Fibroblast of skin of left quadriceps (primary cell): ENCODE results near the gene STAM.

Experiments used
- DNase-seq, 2 experiments: peaks; one replicate each; pipeline ENCODE4 v3.0.0-alpha.2; 2013; ENCODE audit warnings: low read depth in 2 of 2

STAM gene

DNA sequence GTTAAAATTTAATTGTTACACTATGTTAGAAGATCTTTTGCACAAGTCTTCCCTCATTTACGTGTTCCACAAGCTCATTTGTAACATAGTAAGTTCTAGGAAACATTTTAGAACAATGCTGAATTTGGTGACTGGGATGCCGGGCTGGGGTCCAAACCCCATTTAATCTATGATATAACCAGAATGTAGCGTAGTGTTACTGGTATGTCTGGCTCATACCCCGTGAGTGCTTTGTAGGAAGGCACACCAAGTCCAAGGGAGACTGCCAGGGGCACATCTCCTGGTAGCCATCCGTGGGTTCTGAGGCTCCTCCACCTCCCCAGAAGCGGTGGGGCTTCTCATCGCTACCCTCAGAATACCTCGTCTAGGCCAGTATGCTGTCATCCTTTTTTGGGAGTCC lies 86.7 kb downstream of the STAM start:
- DNase-seq = no peak

DNA sequence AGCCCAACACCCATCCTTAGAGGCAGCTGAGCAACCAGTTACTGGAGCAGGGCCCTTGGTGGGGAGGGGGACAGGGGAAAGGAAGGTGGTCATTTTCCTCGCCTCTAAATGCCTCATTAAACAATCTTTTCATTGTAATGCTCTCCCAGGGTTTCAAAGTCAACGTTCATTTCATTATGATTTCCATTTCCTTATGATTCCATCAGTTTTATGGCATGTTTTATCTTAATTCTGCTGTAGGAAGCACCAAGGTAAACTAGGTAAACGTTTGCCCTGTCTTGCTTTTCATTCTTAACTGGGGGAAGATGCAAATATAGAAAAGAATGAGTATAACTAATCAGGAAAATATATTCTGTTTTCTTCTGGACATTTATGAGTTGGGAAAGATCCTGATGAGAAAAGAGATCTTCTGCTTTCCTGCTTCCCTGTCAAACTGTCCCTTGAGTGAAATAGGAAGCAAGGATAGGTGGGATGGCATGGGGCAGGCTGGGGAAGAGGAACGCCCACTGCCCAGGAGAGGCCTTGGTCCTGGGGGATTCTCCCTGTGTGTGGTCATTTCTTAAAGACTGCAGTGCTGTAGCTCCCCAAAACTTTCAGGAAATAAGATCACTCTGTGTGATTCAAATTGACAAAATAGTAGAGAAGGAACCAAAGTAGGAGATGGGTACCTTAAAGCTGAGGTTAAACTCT lies 87.5 kb downstream of the STAM start:
- DNase-seq = no peak

DNA sequence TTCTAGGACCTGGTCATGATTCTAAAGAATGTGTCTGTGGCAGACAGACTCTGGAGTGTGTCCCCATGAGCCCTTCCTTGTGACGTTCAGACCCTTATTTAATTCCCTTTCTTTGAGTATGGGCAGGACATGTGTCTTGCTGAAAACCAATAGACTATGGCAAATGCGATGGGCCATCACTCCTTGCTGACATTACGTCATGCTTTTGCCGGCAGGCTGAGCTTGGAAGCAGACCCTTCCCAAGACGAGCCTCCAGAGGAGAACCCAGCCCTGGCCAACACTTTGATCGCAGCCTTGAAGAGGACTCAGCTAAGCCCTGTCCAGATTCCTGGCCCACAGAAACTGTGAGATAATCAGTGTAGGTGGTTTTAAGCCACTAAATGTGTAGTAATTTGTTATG lies 89.7 kb downstream of the STAM start:
- DNase-seq = no peak

DNA sequence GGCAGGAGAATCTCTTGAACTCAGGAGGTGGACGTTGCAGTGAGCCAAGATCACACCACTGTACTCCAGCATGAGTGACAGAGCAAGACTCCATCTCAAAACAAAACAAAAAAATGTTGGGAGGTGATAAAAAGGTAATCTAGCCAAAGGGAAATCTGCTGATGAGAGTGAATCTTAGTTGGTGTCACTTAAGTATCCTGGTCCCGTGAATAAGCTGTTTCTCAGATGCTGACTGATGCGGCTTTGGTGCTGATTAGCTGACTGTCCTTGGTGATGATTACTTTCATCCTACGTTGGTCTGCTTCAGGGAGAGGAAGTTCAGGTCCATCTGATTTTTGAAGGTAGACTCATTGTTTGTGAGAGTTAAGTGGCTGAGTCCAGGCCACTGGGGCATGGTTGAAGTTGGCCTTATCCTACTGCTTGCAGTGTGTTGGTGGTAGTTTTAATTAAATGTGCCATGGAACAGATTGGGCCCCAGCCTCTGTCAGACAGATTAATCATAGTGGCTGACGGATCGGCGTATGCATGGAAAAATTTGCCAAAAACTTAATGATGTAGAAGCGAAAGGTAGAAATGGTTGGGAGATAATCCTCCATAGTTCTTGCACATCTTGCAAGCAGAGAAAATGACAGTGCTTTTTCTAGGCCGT lies 90.6 kb downstream of the STAM start:
- no peak for DNase-seq

DNA sequence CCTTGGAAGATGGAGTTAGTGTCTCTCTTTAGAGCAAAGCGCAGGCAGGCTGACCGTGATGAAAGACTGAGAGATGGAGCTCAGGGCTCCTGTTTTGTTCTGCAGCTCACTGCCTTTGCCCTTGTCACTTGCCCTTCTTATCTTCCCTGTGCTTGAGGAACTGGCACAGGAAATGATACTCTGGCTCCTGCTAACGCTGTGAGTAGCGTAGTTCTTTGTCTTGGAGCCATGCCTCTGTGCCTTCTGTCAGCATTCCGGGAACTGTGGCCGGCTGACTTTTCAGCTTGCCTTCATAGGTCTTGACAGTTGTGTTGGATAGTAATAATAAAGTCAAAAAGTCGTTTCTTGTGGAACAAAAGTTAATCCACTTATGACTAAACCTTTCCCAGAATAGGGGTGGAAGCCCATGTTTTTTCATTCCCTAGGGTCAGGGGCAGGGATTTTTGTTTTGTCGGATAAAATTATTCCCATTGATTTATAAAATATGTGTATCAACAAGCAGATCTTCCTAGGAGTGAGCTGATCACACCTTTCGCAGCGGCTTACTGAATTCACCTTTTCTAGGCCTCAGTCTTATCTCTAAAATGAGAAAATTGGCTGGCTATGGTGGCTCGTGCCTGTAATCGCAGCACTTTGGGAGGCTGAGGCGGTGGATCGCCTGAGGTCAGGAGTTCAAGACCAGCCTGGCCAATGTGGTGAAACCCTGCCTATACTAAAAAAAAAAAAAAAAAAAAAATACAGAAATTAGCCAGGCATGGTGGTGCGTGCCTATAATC lies 91.4 kb downstream of the STAM start:
- no peak for DNase-seq

DNA sequence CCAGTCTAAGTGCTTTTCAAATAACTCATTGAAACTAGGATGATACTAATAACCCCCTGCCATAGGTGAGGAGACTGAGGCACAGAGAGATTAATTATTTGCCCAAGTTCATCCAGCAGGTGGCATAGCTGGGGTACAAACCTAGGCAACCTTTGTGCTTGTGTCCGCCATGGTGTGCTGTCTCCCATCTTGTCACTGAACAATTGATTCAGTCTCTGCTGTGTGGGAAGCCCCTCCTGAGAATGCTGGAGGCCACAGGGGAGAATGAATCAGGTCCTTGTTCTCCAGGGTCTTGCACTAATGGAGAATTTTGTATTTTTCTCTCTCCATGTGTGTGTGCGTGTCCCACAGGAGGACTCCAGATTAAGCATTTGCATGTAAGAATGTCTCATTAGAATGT lies 92.3 kb downstream of the STAM start:
- no peak for DNase-seq

DNA sequence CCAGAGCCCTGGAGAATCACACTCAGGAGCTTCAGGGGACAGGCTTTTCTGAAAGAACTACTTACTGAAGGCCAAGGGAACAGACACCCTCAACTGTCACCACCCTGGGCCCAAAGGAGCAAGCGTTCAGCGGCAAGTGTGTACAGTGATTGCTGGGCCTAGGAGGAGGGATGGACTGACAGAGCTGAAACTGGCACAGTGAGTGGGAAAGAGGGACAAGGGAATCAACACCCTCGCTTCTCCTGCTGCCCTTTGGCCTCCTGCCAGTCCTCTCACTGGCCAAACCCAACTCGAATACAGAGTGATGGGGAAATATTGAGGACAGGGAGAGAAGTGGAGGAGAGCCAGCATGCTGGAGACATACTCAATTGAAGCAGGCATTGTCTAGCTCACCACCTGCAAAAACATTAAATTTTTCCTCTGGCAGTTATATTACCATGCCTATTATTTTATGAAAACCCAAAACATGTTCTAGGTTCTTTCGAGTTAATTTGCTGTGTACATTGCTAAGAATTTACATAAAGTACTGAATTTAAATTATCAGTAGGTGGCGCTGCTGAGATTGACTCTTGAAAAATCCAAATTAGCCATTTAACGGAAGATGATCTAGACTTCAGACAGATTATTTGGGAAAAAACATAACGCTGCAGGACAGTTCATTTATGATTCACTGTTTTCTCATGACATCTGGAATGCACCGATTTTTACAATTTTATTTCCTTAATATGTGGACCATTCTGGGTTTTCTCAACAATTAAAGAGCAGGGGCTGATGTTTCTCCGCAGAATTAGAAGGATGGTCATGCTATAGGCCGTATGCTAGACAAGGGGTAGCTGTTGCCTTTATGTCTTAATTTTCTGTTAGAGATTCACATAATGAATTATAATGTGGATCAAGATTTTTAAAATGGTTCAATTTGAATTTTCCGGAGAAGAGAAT lies 93.3 kb downstream of the STAM start:
- peak; percentile 16 to 20 for DNase-seq

DNA sequence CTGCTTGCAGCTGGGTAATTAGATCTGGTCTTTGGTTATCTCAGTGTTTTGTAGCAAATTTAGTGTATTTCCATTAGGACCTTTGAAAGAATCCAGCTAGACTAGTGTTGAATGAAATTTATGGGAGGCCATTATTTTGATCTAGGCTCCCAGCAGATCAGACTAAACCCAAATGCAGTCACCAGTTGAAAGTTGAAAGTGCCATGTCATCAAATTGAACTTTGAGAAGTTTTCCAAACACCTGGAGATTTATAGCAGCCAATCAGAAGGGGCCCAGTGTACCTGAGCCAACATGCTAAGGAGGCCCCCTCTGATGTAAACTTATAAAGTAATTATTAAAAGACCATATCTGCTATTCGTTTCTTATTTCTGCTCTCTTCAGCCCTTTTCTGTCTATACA lies 96.7 kb downstream of the STAM start:
- no peak for DNase-seq

DNA sequence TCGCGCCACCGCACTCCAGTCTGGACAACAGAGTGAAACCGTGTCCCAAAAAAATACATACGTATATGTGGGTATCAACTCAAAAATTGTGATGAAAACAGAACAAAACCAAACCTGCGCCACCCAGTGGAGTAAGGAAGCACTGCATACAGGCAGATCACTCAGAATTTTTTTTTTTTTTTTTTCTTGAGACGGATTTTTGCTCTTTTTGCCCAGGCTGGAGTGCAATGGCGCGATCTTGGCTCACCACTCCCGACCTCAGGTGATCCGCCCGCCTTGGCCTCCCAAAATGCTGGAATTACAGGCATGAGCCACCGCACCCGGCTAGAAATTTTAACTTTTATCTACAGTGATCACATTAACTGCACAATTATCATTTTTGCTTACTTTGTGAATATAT lies 99.0 kb downstream of the STAM start:
- peak in 1 of 2 experiments; percentile 18 for DNase-seq

DNA sequence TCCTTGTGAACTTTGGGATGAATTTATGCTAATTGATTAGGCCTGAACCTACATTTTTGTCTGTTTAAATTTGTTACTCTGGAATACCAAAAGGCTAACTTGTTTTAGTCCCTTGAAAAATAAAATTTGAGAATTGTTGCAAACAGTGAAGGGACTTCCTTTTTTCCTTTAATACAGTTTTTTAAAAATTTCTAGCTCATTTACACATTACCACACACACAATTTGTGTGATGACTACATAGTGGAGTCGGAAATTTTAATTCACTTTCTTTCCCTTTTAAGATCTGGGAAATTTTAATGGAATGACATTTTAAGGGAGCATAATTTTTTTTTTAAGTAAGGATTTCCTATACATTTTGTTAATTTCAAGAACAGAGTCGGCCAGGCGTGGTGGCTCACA lies 99.5 kb downstream of the STAM start:
- no peak for DNase-seq

DNA sequence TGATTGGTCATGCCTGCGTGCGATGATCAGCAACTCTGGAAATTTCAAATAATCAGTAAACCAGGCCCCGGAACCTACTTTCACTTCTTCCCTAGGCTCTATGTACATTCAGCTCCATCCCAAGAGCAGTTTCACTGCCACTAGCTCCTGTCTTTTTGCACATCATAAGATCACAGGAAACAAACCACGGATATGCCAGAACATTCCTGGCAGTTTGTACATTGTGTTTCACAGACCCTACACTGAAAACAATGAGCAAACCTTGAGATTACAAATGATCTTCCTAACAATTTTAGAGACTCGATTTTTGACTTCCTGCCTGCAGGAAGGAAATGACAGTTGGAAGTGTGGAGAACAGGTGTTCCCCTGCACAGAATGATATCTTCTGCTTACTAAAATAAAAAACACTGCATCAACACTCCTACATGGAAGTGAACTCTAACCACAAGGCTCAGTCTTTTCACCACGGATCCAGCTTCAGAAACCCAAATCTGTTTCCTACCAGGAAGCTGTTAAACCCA lies 100.5 kb downstream of the STAM start:
- no peak for DNase-seq

DNA sequence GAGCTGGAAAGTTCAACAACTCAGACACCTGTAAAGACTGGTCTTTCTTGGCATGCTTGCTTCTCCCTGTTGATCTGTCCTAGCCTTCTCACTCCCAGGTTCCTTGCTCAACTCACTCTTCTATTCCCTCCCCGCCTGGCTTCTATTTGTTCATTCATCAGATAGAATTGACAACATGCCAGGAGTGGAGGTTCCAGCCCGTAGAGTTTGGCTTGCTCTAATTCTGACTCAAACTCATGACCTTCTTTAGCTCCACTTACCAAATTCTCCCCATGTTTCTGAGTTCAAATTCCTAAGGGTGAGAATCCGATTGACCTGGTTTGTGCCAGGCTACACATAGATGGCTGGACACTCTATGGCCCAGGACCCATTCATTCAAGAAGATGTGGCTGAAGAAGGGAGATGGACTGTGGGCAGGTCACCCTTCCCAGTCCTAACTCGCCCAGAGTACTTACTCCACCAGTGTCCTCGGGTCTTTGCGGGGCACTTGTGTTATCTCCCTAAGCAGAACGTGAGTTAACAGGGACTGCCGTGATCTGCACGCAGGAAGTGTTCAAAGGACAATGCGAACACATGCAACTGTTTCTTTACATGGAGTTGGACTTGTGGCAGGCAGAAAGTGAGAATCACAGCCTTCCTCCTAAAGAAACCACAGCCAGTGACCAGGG lies 104.1 kb downstream of the STAM start:
- DNase-seq = no peak

DNA sequence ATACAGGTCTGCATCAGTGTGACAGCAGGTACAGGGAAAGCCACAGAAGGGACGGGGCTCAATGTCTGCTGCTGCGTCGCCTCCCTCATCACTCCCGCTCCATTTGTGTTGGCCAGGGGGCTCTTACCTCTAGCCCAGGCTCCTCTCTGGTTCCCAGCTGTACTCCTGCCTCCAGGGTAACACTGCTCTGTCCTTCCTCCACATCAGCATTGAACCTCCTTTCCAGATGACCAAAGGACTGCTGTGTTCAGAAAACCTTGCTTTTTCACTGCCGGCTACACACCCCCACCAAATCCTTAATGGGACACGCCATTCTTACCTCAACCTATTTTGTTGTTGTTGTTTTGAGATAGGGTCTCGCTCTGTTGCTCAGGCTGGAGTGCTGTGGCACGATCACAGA lies 105.9 kb downstream of the STAM start:
- DNase-seq = no peak

DNA sequence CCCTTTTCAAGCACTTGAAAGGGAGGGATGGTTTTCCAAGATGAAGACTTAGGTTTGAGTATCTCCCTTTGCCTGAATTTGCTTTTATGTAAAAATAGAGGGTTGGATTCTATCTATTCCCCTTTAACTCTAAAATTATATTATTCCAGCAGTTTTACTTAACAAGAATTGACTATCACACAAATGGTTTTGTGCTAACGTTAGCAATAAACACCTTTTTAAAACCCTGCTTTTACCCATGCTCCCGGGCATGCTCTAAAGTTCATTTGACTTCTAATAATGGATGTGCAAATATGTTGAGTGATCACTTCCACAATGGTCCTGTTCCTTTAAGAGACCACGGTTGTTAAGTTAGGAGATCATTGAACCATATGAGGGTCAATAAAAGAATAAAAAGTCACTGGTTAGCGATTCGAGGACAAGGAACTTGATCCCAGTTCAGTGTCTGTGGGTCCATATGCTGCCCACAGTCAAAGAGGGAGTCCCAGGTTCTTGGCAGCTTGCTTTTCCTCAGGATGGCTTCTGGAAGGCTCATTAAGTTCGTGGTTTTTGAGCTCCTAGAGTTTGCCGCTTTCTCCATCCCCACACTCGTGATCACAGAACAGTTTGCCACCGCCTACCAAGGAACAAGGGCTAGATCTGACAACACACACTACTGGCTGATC lies 108.0 kb downstream of the STAM start, which contains the start of gene TMEM236:
Gene TMEM236 (plus strand): TSS at position 421 of the 665 bp plus-strand sequence. CDS start 95 bp downstream, at position 516.
- DNase-seq = no peak

DNA sequence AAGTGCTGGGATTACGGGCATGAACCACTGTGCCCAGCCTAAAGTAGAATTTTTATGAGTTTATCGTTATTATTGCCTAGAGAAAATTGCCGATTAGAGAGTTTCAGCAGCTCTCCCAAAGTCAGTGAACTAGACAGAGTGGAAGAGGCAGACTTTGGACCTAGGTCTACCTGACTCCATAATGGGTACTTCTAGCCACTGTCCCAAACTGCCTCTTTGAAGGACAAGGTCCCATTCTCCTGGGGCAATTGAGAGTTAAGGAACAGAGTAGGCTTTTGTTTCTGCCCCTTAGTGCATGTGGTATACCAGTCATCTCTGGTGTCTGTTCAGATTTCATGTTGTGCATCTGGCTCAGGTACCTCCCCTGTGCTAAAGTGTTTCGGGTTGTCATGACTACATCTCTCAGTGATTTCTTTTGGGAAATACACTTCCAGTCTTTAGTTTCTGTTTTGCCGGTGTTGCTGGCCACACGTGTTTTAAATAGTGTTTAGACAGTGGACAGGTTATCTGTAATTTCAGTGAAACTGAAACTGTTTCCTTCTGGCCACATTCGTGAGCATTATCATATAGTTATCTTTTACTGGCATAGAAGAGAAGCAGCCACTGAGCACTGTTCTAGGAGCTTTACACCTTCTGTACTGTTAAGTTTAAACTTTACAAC lies 112.7 kb downstream of the STAM start:
- no peak for DNase-seq

DNA sequence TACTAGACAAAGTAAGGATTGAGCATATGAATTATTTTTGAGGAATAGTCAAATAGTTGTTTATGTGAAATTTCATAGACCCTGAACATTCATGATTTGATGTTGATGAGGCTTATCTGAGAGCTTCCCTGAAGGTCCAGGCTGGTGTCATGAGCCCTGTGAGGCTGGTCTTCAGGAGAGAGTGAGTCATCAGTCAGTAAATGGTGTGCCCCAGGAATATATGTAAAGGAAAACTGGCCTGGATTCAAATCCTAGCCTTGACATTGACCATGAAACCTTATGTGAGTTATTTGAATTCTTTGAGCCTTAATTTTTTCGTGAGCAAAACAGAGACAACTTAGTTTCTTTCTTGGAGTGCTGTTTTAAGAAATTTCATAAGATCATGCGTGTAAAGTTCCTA lies 114.2 kb downstream of the STAM start:
- no peak for DNase-seq

DNA sequence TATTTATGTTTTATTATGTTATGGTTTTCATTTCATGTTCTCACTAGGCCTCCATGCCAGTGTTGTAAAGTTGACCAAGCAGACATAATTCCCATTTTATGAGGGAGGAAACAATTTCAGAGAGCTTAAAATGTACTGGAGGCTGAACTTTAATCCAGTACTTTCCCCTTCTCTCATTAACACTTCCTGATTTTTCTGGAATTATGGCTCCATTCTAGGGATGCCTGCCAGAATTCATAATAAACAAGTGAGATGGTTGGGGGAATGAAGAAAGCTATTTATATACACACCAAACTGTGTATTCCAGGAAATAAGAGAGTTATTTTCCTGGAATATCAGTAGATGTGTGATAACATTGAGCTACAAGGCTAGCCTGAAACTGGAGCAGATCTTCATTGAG lies 114.9 kb downstream of the STAM start:
- no peak for DNase-seq

DNA sequence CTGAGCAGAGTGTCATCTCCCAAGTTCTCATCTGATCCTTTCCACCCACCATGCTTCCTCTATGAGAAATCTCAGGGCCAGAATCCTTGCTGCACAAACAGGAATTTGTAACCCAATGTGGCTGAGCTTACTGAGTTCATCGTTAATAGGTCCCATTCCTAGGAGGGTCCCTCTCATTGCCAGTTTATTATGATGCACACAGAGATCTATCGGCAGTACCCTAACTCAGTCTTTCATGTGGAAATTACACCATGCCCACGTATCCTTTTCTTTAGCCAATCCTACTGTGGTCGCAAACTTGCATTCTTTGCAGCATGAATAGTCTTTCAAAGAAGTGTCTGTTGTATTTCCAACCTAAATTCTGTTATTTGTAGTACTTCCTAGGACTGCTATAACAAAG lies 120.2 kb downstream of the STAM start:
- no peak for DNase-seq

DNA sequence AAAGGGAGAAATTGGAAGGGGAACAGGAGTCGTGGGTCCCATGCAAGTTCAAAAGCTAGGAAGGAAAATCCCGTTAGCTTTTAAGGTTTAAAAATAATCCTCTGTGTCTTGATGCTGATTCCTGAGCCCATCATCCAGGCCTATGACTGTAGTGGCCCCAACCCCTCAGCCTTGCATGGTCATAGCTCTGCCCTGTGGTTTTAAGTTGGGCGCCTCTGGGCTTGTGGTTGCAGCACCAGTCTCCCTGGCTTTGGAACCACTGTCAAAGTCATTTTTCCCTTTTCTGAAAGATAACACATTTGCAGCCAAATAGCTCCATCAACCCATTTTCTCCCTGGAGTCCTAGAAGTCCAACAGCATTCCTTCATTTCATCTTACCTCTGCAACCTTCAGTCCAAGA lies 121.7 kb downstream of the STAM start:
- DNase-seq = no peak
